ENCODE results near the gene KLK8.

Gene KLK8

GRCh38 chr19:51025401-51025800, 24.0 kb upstream of the KLK8 start:
- H3K27me3 Mint-ChIP-seq = peaks cover 39% of the 10 kb centered on the region
- ATAC-seq (no peak), DNase-seq (no peak)
- H3K27ac Mint-ChIP-seq = no peak overlapping the region
- no peaks in the 10 kb centered on the region for H3K4me1 Mint-ChIP-seq
- H3K36me3 Mint-ChIP-seq (ENCODE audit: low read depth) = no peaks in the 10 kb centered on the region
- no peaks in the 10 kb centered on the region for H3K9me3 Mint-ChIP-seq
- no peak overlapping the region for H3K4me3 Mint-ChIP-seq

GRCh38 chr19:51024924-51025323, 23.5 kb upstream of the KLK8 start:
- H3K9me3 Mint-ChIP-seq = no peaks in the 10 kb centered on the region
- no peak overlapping the region for H3K4me3 Mint-ChIP-seq
- ATAC-seq (no peak), DNase-seq (no peak)
- H3K4me1 Mint-ChIP-seq = peaks cover 1% of the 10 kb centered on the region
- no peak overlapping the region for H3K27ac Mint-ChIP-seq
- H3K36me3 Mint-ChIP-seq (ENCODE audit: low read depth) = no peaks in the 10 kb centered on the region
- peaks cover 44% of the 10 kb centered on the region for H3K27me3 Mint-ChIP-seq

- Mint-ChIP-seq H3K27me3 (peaks cover 46% of the 10 kb centered on the region), H3K4me1 (peaks cover 4% of the 10 kb centered on the region), H3K36me3 (ENCODE audit: low read depth) (no peaks in the 10 kb centered on the region), H3K27ac (no peak overlapping the region), H3K4me3 (no peak overlapping the region), H3K9me3 (no peaks in the 10 kb centered on the region)
- ATAC-seq (no peak), DNase-seq (no peak)
Measured at GRCh38 chr19:51023946-51024345, 22.5 kb upstream of the KLK8 start.

- no peaks in the 10 kb centered on the region for H3K36me3 Mint-ChIP-seq (ENCODE audit: low read depth)
- H3K4me3 Mint-ChIP-seq = no peak overlapping the region
- ATAC-seq = no peak
- peaks cover 9% of the 10 kb centered on the region for H3K4me1 Mint-ChIP-seq
- no peak overlapping the region for H3K27ac Mint-ChIP-seq
- DNase-seq = no peak
- peaks cover 58% of the 10 kb centered on the region for H3K27me3 Mint-ChIP-seq
- no peaks in the 10 kb centered on the region for H3K9me3 Mint-ChIP-seq
Measured at GRCh38 chr19:51022526-51022925, 21.1 kb upstream of the KLK8 start.

GRCh38 chr19:51020988-51021651, 19.7 kb upstream of the KLK8 start:
- DNase-seq (no peak), ATAC-seq (no peak)
- no peak overlapping the region for H3K4me3 Mint-ChIP-seq

GRCh38 chr19:51019544-51019925, 18.1 kb upstream of the KLK8 start, which contains the start of gene KLK10:
KLK10 (minus strand) TSS chr19:51019709; CDS start chr19:51019130, 579 bp downstream.
- no peak for ATAC-seq
- Mint-ChIP-seq H3K36me3 (ENCODE audit: low read depth) (no peaks in the 10 kb centered on the region), H3K27me3 (peaks cover 69% of the 10 kb centered on the region), H3K9me3 (no peaks in the 10 kb centered on the region), H3K4me1 (peaks cover 16% of the 10 kb centered on the region), H3K27ac (no peak within 1 kb of the TSS), H3K4me3 (peak within 1 kb of the TSS; percentile 29)
- no peak for DNase-seq

More at GRCh38 chr19:51020988-51021651, 19.7 kb upstream of the KLK8 start:
- Mint-ChIP-seq H3K36me3 (ENCODE audit: low read depth) (no peaks in the 10 kb centered on the region), H3K27me3 (peaks cover 63% of the 10 kb centered on the region), H3K4me1 (peaks cover 16% of the 10 kb centered on the region), H3K9me3 (no peaks in the 10 kb centered on the region), H3K27ac (no peak overlapping the region)

- H3K4me1 Mint-ChIP-seq = peaks cover 16% of the 10 kb centered on the region
- no peak overlapping the region for H3K27ac Mint-ChIP-seq
- peaks cover 73% of the 10 kb centered on the region for H3K27me3 Mint-ChIP-seq
- ATAC-seq = no peak
- H3K9me3 Mint-ChIP-seq = no peaks in the 10 kb centered on the region
- peak overlapping the region; percentile 29 for H3K4me3 Mint-ChIP-seq
- DNase-seq = no peak
- no peaks in the 10 kb centered on the region for H3K36me3 Mint-ChIP-seq (ENCODE audit: low read depth)
Measured at GRCh38 chr19:51018745-51019543, 17.5 kb upstream of the KLK8 start.

GRCh38 chr19:51016798-51017683, 15.6 kb upstream of the KLK8 start:
- H3K27me3 Mint-ChIP-seq = peaks cover 66% of the 10 kb centered on the region
- no peak for ATAC-seq
- peaks cover 16% of the 10 kb centered on the region for H3K4me1 Mint-ChIP-seq
- no peak overlapping the region for H3K27ac Mint-ChIP-seq
- H3K36me3 Mint-ChIP-seq (ENCODE audit: low read depth) = no peaks in the 10 kb centered on the region
- H3K4me3 Mint-ChIP-seq = no peak overlapping the region
- H3K9me3 Mint-ChIP-seq = no peaks in the 10 kb centered on the region
- peak; percentile 70 for DNase-seq

GRCh38 chr19:51015691-51016267, 14.4 kb upstream of the KLK8 start:
- Mint-ChIP-seq H3K36me3 (ENCODE audit: low read depth) (no peaks in the 10 kb centered on the region), H3K4me1 (peaks cover 16% of the 10 kb centered on the region), H3K4me3 (no peak overlapping the region)

GRCh38 chr19:51014242-51014641, 12.8 kb upstream of the KLK8 start:
- peaks cover 60% of the 10 kb centered on the region for H3K27me3 Mint-ChIP-seq
- no peak overlapping the region for H3K4me3 Mint-ChIP-seq
- peaks cover 13% of the 10 kb centered on the region for H3K4me1 Mint-ChIP-seq
- H3K9me3 Mint-ChIP-seq = no peaks in the 10 kb centered on the region
- ATAC-seq (no peak), DNase-seq (no peak)
- no peak overlapping the region for H3K27ac Mint-ChIP-seq
- no peaks in the 10 kb centered on the region for H3K36me3 Mint-ChIP-seq (ENCODE audit: low read depth)

More at GRCh38 chr19:51015691-51016267, 14.4 kb upstream of the KLK8 start:
- ATAC-seq (no peak), DNase-seq (no peak)
- peaks cover 62% of the 10 kb centered on the region for H3K27me3 Mint-ChIP-seq
- H3K27ac Mint-ChIP-seq = no peak overlapping the region
- H3K9me3 Mint-ChIP-seq = no peaks in the 10 kb centered on the region

- DNase-seq (no peak), ATAC-seq (no peak)
- Mint-ChIP-seq H3K36me3 (ENCODE audit: low read depth) (no peaks in the 10 kb centered on the region), H3K27me3 (peaks cover 48% of the 10 kb centered on the region), H3K27ac (no peak overlapping the region), H3K4me3 (no peak overlapping the region), H3K9me3 (no peaks in the 10 kb centered on the region), H3K4me1 (peaks cover 8% of the 10 kb centered on the region)
Measured at GRCh38 chr19:51012661-51013190, 11.3 kb upstream of the KLK8 start.

- peaks cover 36% of the 10 kb centered on the region for H3K27me3 Mint-ChIP-seq
- no peak overlapping the region for H3K27ac Mint-ChIP-seq
- H3K4me1 Mint-ChIP-seq = no peaks in the 10 kb centered on the region
- H3K9me3 Mint-ChIP-seq = no peaks in the 10 kb centered on the region
- no peak for DNase-seq
- no peak for ATAC-seq
- H3K4me3 Mint-ChIP-seq = no peak overlapping the region
- H3K36me3 Mint-ChIP-seq (ENCODE audit: low read depth) = no peaks in the 10 kb centered on the region
Measured at GRCh38 chr19:51010066-51010795, 8.8 kb upstream of the KLK8 start.

GRCh38 chr19:51009061-51009891, 7.9 kb upstream of the KLK8 start:
- DNase-seq = no peak

More at GRCh38 chr19:51009061-51009891, 7.9 kb upstream of the KLK8 start:
- peaks cover 29% of the 10 kb centered on the region for H3K27me3 Mint-ChIP-seq
- H3K9me3 Mint-ChIP-seq = no peaks in the 10 kb centered on the region
- H3K4me3 Mint-ChIP-seq = no peak overlapping the region
- no peaks in the 10 kb centered on the region for H3K36me3 Mint-ChIP-seq (ENCODE audit: low read depth)
- no peak overlapping the region for H3K27ac Mint-ChIP-seq
- no peak for ATAC-seq
- H3K4me1 Mint-ChIP-seq = no peaks in the 10 kb centered on the region
